ENCODE results near the gene SKAP1.
"Not testable (repeated sequence)": the region's sequence is repeated elsewhere in the genome, so short reads cannot be mapped to it uniquely, and the experiment has no call there.

Gene SKAP1

DNA sequence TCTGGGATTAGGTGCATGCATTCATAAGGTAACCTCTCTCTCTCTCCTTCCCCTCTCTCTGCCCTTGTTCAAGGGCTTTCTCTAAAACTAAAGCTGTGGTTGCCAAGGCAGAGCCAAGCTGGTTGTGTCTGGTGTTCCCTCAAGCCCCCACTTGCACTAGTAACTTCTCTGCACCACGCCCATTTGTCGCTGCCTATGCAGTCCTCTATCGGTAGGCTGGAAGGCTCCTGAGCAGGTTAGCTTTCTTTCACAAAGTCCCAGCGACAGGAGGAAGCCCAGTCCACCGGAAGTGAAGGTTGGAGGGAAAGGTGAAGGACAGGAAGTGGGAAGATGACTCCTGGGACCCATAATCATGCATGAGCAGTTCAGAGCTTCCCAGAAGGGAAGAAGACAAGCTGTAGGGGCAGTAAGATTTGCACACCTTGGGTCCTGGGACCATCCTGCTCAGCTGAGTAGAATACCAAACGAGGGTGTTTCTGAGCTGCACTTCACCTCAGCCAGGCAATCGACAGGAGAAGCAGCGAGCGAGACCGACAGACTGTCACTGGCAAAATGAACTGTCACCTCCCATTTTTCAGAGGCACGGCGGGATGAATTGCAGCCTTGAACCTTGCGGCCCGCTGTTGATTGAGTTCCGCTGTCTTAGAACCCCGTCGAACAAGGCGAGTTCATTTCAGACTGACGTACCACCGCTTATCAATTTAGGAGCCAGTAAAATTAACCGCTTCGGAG is 14.7 kb upstream of the SKAP1 start:
- DNase-seq = no peak

GRCh38 chr17:48443712-48444111 is 13.7 kb upstream of the SKAP1 start:
- no peak for DNase-seq

GRCh38 chr17:48442819-48443218 is 12.8 kb upstream of the SKAP1 start:
- DNase-seq = no peak

DNA sequence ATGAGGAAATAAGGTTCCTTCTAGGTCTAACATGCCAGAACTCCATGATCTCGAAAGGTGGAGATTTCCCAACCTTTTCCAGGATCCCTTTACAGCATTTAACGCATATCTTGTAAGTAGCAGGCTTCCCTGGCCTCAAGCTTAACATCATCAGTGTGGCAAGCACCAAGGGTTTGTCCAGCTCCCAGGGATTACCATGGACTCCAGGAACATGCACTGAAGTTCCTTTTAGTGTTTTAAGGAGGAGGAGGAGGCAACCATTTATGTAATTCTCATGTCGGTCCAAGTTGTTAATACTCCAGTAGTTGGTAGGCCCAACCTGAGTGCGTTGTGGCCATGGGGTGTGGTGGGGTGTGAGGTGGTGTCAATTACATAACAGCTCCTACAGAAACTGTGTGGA is 11.8 kb upstream of the SKAP1 start:
- DNase-seq = no peak

DNA sequence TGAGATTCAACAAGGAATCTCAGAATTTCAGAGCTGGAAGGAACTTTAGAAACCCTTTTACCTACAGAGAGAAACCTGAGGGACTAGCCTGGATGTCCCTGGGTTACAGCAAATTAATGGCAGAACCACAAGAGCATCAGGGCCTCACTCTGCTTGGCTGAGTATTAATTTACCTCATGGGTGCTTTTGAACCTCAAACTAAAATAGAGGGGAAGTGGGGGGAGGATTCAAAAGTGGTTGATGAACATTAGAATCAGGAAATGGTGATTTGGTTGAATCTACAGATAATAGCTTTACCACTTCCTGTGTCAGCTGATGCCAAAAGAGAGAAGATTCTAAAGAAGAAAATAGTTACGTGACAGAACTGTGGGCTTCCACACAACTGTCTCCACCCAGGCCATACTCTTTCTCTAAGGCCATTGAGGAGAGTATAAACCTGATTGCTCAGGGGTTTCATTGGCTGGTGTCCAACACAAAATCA is 11.3 kb upstream of the SKAP1 start:
- no peak for DNase-seq

- DNase-seq = no peak
Observed at GRCh38 chr17:48440669-48441068, 10.7 kb upstream of the SKAP1 start.

DNA sequence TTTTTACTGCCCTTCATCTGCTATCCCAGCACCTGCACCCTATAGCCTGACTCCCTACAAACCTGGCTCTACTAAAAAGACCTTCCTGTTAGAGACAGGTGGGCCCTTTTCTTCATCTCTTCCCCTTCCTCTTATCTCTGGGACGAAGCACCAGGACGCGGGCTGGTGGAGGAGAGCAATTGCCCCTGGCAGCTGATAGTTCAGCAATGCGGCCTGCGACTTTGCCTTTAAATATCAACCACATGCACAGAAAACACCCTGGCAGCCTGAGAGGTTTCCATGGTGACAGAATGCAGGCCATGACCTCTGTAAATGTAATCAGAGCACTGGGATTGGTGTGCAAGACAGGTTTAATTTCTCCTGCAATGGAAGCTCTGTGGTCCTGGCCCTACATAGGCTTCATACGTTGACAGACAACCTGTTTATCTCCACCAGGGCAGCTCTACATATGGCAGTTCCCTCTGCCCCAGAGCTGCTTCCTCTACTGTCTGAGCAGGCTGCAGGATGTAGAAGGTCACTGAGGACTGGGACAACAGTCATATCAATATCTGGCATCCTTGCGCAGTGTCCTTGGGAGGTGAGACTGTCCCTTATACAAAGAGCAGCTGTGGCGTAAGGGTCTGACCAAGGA is 10.0 kb upstream of the SKAP1 start:
- DNase-seq = no peak

DNA sequence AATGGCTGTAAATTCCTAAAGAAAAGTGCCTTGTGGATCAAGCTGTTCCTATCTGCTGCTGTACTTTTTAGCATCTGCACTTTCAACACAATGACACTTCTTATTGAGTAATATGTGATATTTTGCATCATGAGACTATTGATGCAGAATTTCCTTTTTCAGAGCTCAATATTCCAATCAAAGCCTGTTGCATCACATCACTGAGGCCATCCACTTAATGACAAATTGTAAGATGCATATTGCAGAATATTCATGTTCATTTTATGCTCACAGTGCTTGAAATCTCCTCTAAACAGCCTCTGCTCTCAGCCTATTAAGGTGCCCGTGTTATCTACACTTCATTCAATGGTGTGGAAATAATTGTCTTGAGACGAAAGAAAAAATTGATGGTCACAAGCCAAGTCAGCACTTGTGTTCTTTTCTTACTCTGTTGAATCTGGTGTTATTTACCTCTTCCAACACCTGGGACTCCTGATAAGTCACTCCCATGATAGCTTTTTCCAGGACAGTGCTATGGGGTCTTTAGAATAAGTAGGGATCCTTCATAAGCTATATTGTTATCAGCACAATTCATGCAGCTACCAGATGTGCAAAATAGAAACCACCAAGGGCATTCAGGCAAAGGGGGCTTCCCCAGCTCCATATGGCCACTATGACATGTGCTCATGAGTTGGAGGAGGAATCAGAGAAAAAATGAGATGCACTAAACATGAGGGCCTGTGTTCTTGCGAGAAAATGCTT is 9.3 kb upstream of the SKAP1 start:
- no peak for DNase-seq

DNA sequence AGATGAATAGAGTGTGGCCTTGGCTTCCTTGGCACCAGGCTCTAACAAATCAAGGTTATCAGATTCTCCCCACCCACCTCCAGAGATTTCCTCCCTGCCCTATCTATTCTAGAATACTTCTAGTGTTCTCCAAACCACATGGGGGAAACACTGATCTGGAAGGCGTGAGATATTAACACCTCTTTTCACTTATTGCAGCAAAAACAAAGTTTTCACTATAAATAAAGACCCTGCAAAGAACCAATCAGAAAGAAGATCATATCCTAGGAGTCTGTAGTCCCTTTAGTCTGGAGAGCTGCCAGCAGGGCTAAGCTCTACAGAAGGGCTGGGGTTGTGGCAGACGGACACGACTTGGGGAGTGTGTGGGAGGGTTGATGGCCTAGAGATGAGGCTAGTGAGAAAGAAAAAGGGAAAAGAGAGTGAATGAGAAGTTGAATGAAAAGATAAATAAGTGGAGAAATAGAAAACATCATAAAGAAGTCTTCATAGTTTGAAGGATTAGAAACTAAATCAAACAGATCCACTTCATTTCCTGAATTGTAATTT is 8.6 kb upstream of the SKAP1 start:
- no peak for DNase-seq

DNA sequence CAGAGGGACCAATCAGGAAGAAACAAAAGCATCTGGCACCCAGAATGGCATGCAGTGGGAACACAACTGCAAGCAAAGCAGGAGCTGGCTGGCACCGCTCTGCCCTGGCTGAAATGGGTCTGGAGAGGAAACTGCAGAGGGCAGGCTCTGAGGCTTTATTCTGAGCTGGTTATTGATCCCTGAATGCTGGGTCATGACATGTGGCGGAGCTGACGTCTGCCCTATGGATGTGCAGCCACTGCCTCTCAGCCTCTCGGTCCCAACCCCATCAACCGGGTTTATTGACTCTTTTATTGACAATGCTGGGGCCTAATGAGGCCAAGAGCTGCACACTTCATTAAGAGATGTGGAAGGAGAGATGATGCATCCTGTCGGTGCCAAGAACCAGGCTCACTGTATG is 3.9 kb upstream of the SKAP1 start:
- no peak for DNase-seq

DNA sequence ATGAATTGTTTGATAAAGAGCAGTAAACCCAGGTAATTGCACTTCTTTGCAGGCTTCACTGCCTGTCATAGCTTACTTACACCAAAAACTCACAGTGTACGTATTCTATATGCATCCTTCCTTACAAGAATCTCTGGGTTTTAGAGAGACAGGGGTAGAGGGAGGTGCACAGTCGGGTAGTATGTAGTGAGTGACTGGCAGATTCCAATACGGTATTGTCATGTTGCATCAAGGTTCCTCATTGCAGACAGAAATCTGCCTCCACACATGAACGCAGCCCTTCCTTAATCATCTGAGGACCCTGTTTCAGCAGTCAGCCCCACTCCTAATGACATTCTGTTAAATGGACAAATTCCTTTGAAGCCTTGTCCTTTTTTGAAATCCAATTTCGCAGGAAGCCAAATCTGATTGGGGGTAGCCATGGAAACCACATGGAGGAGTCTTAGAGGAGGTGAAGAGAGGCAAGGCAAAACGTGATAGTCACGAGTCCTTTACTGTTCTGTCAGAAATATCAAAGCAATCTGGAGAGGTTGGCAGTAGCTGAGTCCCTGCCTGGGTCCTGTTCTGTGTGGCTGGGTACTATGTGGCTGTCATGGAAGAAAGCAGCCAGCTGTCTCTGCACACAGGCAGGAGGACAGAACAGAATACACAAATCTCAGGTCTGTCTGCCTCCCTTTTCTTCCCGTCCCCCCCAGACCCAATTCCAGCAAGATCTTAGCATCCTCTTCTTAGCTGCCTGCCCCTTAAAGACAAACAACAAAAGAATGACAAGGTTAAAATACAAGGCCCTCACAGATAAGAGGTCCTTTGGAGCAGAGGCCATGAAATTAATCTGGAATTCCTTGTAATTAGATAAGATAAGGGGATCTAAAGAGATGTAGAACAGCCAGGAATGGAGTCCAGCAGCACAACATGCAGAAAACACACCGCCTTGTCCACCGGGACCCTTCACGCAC is 3.1 kb upstream of the SKAP1 start:
- no peak for DNase-seq

DNA sequence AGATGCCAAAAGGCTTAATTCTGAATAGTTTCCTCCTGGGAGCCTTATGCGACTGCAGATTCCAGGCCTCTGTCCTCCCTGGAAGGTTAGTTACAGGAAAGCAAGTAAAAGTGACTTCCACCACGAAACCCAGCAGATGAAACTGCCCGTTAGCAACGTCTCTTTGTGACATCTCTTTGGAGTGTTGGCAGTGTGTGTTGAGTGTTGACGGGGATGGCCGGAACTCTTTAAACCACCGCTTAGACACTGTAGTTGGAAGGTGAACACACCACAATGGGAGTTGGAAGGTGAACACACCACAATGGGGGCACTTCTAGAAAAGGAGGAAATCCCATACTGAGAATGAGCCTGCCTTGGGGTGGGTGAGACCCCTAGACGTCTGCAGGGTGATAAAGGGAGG is 858 bp downstream of the SKAP1 start:
- no peak for DNase-seq

- no peak for DNase-seq
Observed at GRCh38 chr17:48427598-48427997, 2.4 kb downstream of the SKAP1 start.

DNA sequence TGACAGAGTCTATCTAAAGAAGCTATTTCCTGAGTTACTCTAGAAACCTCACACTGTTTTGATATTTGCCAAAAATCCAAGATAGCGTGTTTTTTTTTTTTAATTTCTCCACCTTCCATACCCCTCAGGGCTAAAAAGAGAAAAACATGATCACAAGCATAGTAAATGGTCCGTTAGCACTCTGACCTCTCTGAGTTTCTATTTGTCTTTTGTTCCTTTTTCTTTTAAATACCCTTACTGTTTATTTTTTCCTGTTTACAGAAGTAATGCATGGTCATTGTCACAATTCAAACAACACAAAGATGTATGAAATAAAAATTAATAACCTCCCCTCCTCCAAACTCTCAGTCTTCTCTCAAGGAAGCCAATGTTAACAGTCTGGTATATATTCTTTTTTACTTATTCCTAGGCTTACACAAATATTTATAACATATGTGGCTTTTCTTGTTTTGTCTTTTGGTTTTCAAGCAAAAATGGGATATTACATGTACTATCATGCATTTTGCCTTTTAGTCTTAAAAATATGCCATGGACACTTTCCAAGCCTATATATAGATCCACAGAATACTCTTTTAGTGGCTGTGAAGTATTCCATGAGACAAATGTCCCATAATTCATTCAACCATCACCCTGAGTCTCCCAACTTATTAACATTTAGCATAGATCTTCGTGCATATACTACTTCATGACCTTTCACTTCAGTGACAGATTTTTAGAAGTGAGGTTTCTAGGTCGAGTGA is 3.1 kb downstream of the SKAP1 start:
- no peak for DNase-seq

GRCh38 chr17:48426019-48426665 is 3.9 kb downstream of the SKAP1 start:
- no peak for DNase-seq

- DNase-seq = not testable (repeated sequence)
Observed at GRCh38 chr17:48422060-48422459, 8.0 kb downstream of the SKAP1 start.

GRCh38 chr17:48420823-48421222 is 9.2 kb downstream of the SKAP1 start:
- DNase-seq = no peak

- DNase-seq = no peak
Observed at GRCh38 chr17:48416971-48417370, 13.0 kb downstream of the SKAP1 start.

DNA sequence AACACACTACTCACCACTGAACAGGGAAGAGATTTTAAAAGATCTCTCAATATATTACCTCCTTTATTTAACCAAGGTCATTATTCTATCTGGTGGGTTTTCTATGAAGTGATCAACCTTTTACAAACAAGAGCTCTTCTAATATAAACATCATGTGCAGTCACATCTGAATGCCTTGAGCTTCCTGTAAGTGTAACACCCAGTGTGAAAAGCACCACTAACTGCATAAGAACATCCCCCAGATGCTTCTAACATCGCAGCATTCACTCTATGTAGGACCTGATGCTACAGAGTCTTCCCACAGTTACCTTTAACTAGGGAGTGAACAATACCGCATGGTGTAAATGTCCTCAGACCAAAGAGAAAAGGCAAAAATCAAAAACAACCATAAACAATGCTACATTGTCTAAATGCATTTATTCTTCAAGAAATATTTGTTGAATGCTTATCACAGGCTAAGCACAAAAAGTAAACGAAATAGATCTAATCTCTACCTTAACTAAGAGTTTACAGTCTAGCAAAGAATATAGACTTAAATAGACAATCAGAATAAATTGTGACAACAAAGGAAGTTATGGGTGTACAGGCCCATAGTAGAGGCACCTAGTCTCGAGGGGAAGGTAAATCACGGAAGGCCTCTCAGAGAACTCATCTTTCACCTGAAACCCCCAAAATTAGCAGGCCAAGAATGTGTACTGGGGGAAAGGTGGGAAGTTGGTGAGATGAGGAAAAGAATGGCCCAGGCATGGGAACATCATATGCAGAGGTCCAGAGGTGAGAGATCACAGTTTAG is 16.2 kb downstream of the SKAP1 start:
- DNase-seq = no peak

DNA sequence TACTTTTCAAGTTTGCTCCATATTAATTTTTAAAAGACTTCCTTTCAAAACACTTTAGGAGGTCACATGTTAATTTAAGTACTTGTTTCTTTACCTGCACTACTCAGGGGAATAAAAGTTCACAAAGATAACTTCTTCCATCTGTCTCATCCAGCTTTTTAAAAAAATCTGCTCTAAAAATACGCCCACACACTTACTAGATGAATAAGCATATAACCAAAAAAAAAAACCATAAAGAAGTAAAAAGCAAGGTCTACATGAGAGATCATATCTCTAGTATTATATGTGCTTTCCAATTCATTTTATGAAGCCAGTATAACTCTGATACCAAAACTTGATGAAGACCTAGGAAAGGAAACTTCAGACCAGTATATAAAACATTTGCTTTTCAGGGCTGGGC is 17.2 kb downstream of the SKAP1 start:
- no peak for DNase-seq
